H9 (cell line): ENCODE data around the gene MICALL2. TPM values are rescaled to one million over a fixed set of nuclear protein-coding genes. Genes with fewer than 3 reads are reported as not detected.

ENCODE experiments used
- DNase-seq: peaks from one replicate; pipeline ENCODE4 v3.0.0-alpha.2; 2017
- H2AFZ ChIP-seq: one replicate; pipeline ENCODE4 v1.6.1; 2013; ENCODE audit warnings: mild to moderate bottlenecking, low read length, control low read depth, moderate library complexity
- H2AK5ac ChIP-seq: 2 replicates; pipeline ENCODE4 v1.6.1; 2013; ENCODE audit warnings: low read length, control low read depth, mixed read lengths; ENCODE audit not compliant: insufficient read length
- H2BK120ac ChIP-seq: one replicate; pipeline ENCODE4 v1.6.1; 2013; ENCODE audit warnings: low read depth, mild to moderate bottlenecking, low read length, control low read depth, inconsistent platforms; ENCODE audit not compliant: poor library complexity, severe bottlenecking
- H2BK12ac ChIP-seq: 2 replicates; pipeline ENCODE4 v1.6.1; 2013; ENCODE audit warnings: low read length, control low read depth, mixed read lengths, low read depth; ENCODE audit not compliant: insufficient read length
- H2BK15ac ChIP-seq: 2 replicates; pipeline ENCODE4 v1.6.1; 2013; ENCODE audit warnings: low read depth, low read length, control low read depth
- H2BK20ac ChIP-seq: one replicate; pipeline ENCODE4 v1.6.1; 2013; ENCODE audit warnings: low read depth, mild to moderate bottlenecking, low read length, control low read depth, inconsistent platforms; ENCODE audit not compliant: poor library complexity, severe bottlenecking
- H2BK5ac ChIP-seq: 2 replicates; pipeline ENCODE4 v1.6.1; 2013; ENCODE audit warnings: low read length, control low read depth, mixed read lengths; ENCODE audit not compliant: insufficient read length
- H3K14ac ChIP-seq: 2 replicates; pipeline ENCODE4 v1.6.1; 2013; ENCODE audit warnings: low read length, control low read depth; ENCODE audit not compliant: insufficient read depth
- H3K18ac ChIP-seq: 2 replicates; pipeline ENCODE4 v1.6.1; 2013; ENCODE audit warnings: low read depth, mild to moderate bottlenecking, mixed read lengths, low read length, control low read depth; ENCODE audit not compliant: insufficient read length
- H3K23ac ChIP-seq: 2 replicates; pipeline ENCODE4 v1.6.1; 2013; ENCODE audit warnings: low read length, control low read depth, mixed read lengths, low read depth; ENCODE audit not compliant: insufficient read length
- H3K23me2 ChIP-seq: 2 replicates; pipeline ENCODE4 v1.6.1; 2013; ENCODE audit warnings: low read depth, mild to moderate bottlenecking, mixed read lengths, low read length, control low read depth; ENCODE audit not compliant: insufficient read length, poor library complexity, severe bottlenecking
- H3K27ac ChIP-seq: 2 replicates; pipeline ENCODE4 v1.5.1; 2013; ENCODE audit warnings: low read length, control low read depth, mixed read lengths, low read depth; ENCODE audit not compliant: insufficient read length
- H3K27me3 ChIP-seq: 2 replicates; pipeline ENCODE4 v1.6.1; 2013; ENCODE audit warnings: low read length, control low read depth, inconsistent platforms; ENCODE audit not compliant: insufficient read depth
- H3K4ac ChIP-seq: 2 replicates; pipeline ENCODE4 v1.6.1; 2013; ENCODE audit warnings: low read depth, mild to moderate bottlenecking, control low read depth, inconsistent platforms, low read length, moderate library complexity
- H3K4me1 ChIP-seq: 2 replicates; pipeline ENCODE4 v1.6.1; 2013; ENCODE audit warnings: low read length, control low read depth, inconsistent platforms; ENCODE audit not compliant: insufficient read depth
- H3K4me2 ChIP-seq: 2 replicates; pipeline ENCODE4 v1.6.1; 2013; ENCODE audit warnings: low read length, control low read depth, mixed read lengths; ENCODE audit not compliant: insufficient read length, insufficient read depth
- H3K56ac ChIP-seq: 2 replicates; pipeline ENCODE4 v1.6.1; 2013; ENCODE audit warnings: low read depth, mild to moderate bottlenecking, mixed read lengths, low read length, control low read depth; ENCODE audit not compliant: insufficient read length
- H3K79me1 ChIP-seq: 2 replicates; pipeline ENCODE4 v1.6.1; 2013; ENCODE audit warnings: low read depth, mild to moderate bottlenecking, moderate library complexity, low read length, control low read depth, inconsistent platforms; ENCODE audit not compliant: insufficient read depth, poor library complexity, severe bottlenecking
- H3K79me2 ChIP-seq: 2 replicates; pipeline ENCODE4 v1.6.1; 2013; ENCODE audit warnings: low read length, control low read depth, inconsistent platforms; ENCODE audit not compliant: insufficient read depth
- H3K9ac ChIP-seq: 2 replicates; pipeline ENCODE4 v1.6.1; 2013; ENCODE audit warnings: low read length, control low read depth, mixed read lengths; ENCODE audit not compliant: insufficient read length; ENCODE audit errors: extremely low read depth
- H3K9me3 ChIP-seq: one replicate; pipeline ENCODE4 v1.6.1; 2013; ENCODE audit warnings: low read depth, low read length, inconsistent platforms; ENCODE audit not compliant: control insufficient read depth
- H3T11ph ChIP-seq: one replicate; pipeline ENCODE4 v1.6.1; 2013; ENCODE audit warnings: mild to moderate bottlenecking, low read length, control low read depth, inconsistent platforms
- H4K20me1 ChIP-seq: one replicate; pipeline ENCODE4 v1.6.1; 2013; ENCODE audit not compliant: control insufficient read depth, insufficient read length, insufficient read depth
- H4K5ac ChIP-seq: 2 replicates; pipeline ENCODE4 v1.6.1; 2013; ENCODE audit warnings: low read depth, mild to moderate bottlenecking, mixed read lengths, low read length, control low read depth; ENCODE audit not compliant: insufficient read length
- H4K8ac ChIP-seq: replicated peaks from 2 replicates; pipeline ENCODE4 v1.6.1; 2013; ENCODE audit warnings: low read length, control low read depth, mixed read lengths, low read depth; ENCODE audit not compliant: insufficient read length
- H4K91ac ChIP-seq: 2 replicates; pipeline ENCODE4 v1.6.1; 2013; ENCODE audit warnings: low read depth, mild to moderate bottlenecking, moderate library complexity, mixed read lengths, low read length, control low read depth; ENCODE audit not compliant: insufficient read length
- H3K27ac Mint-ChIP-seq, 3 experiments: 2 replicates in 2 of 3; 3 replicates in 1 of 3; pipeline ENCODE4 v1.8.0; 2020 to 2021; ENCODE audit warnings: mixed read lengths in 3 of 3, mild to moderate bottlenecking in 1 of 3, moderate library complexity in 1 of 3
- H3K27me3 Mint-ChIP-seq: 2 replicates; pipeline ENCODE4 v1.8.0; 2021; ENCODE audit warnings: low read depth, mild to moderate bottlenecking, moderate library complexity, mixed read lengths
- H3K36me3 Mint-ChIP-seq, 3 experiments: 2 replicates in 2 of 3; 3 replicates in 1 of 3; pipeline ENCODE4 v1.8.0; 2020 to 2021; ENCODE audit warnings: low read depth in 3 of 3, mixed read lengths in 3 of 3; ENCODE audit not compliant: insufficient read depth in 1 of 3
- H3K4me1 Mint-ChIP-seq, 2 experiments: 2 replicates each; pipeline ENCODE4 v1.8.0; 2020; ENCODE audit warnings: mixed read lengths in 2 of 2
- H3K4me3 Mint-ChIP-seq, 2 experiments: 2 replicates in 1 of 2; 3 replicates in 1 of 2; pipeline ENCODE4 v1.8.0; 2020 to 2021; ENCODE audit warnings: mild to moderate bottlenecking in 2 of 2, mixed read lengths in 2 of 2, moderate library complexity in 1 of 2
- H3K9me3 Mint-ChIP-seq, 2 experiments: 2 replicates in 1 of 2; 3 replicates in 1 of 2; pipeline ENCODE4 v1.8.0; 2020; ENCODE audit warnings: mild to moderate bottlenecking in 2 of 2, mixed read lengths in 2 of 2, moderate library complexity in 1 of 2
- CTCF ChIP-seq: fragments of 200-600 bp; sonication (generic); conservative IDR thresholded peaks from 3 replicates; pipeline ENCODE4 v1.8.0; 2021; ENCODE audit warnings: antibody characterized with exemption, mild to moderate bottlenecking
- WGBS: extraction: QIAGEN DNeasy Blood & Tissue Kit; methylation state at CpG from one replicate; pipeline ENCODE4 v1.1.7; 2013; ENCODE audit warnings: missing lambda C conversion rate, low lambda C conversion rate, mixed read lengths; ENCODE audit not compliant: insufficient read length; ENCODE audit errors: extremely low coverage; 5-methylcytosine and 5-hydroxymethylcytosine counted together
- total RNA-seq: library from RNA; stranded (reverse); gene quantifications from 2 replicates; pipeline ENCODE4 v1.2.1, GENCODE V29; 2021

The MICALL2 gene
- total RNA-seq, 1 experiment from 2014 or later = 7.1 TPM

GRCh38 chr7:1493571-1493970 is 34.3 kb upstream of the MICALL2 start:
- Mint-ChIP-seq H3K4me3 (no peak overlapping the region), H3K9me3 (no peaks in the 10 kb centered on the region), H3K27me3 (no peaks in the 10 kb centered on the region), H3K27ac (no peak overlapping the region), H3K4me1 (no peaks in the 10 kb centered on the region), H3K36me3 (peaks cover 22 to 77% (median 66%) of the 10 kb centered on the region in 3 experiments; a peak in 6 of 7 replicates)
- H3K27me3 ChIP-seq = no peaks in the 10 kb centered on the region
- no peaks in the 10 kb centered on the region for H3K79me1 ChIP-seq
- no peak overlapping the region for H2BK20ac ChIP-seq
- WGBS = no CpG with 5 or more reads among the region's 26 CpGs
- no peak overlapping the region for H2BK5ac ChIP-seq
- no peak overlapping the region for H2BK12ac ChIP-seq
- no peak overlapping the region for H3K14ac ChIP-seq
- H3K9ac ChIP-seq = no peak overlapping the region
- H3K4me2 ChIP-seq = no peak overlapping the region
- peaks cover 3% of the 10 kb centered on the region for H4K20me1 ChIP-seq
- no peaks in the 10 kb centered on the region for H3K23me2 ChIP-seq
- no peak overlapping the region for H4K5ac ChIP-seq
- H2AFZ ChIP-seq = no peak overlapping the region
- no peak overlapping the region for H2BK120ac ChIP-seq
- H3K18ac ChIP-seq = no peak overlapping the region
- H3K4ac ChIP-seq = no peak overlapping the region
- no peak overlapping the region for H4K91ac ChIP-seq
- no peak for DNase-seq
- no peak overlapping the region for H3K56ac ChIP-seq
- no peaks in the 10 kb centered on the region for H3K9me3 ChIP-seq
- no peaks in the 10 kb centered on the region for H3K4me1 ChIP-seq
- no peak overlapping the region for H3K27ac ChIP-seq
- H3T11ph ChIP-seq = no peak overlapping the region
- no peak overlapping the region for H2AK5ac ChIP-seq
- no peak for TF ChIP-seq CTCF
- no peak overlapping the region for H2BK15ac ChIP-seq
- H3K23ac ChIP-seq = no peak overlapping the region
- no peaks in the 10 kb centered on the region for H3K79me2 ChIP-seq
- H4K8ac ChIP-seq = no peak overlapping the region
